GM12878 (cell line): Measurements from ENCODE around the gene RXRG. TPM values are rescaled to one million over a fixed set of nuclear protein-coding genes. Genes with fewer than 3 reads are reported as not detected.

Experiments used
- ATAC-seq: fragments of 200-7000 bp; cut with Tn5 transposase; 3 replicates; pipeline ENCODE4 v1.9.1; 2020; ENCODE audit warnings: mild to moderate bottlenecking, moderate library complexity
- BruUV-seq: library from RNA; stranded (reverse); fragments of 400-500 nt; replicated peaks from 2 replicates; lab custom pipeline; 2021; lab: Mats Ljungman, UMichigan
- CTCF ChIA-PET: fragments of 300-600 bp; sonication (Branson Sonifier 250); formaldehyde crosslinking; extraction: SDS; loops from one replicate; lab custom pipeline; 2021; ENCODE audit warnings: inconsistent platforms; lab: Yijun Ruan, JAX
- POLR2A ChIA-PET: fragments of 350-600 bp; formaldehyde crosslinking; extraction: SDS; loops from one replicate; lab custom pipeline; 2021; ENCODE audit warnings: inconsistent platforms; lab: Charles Lee
- RAD21 ChIA-PET: fragments of 300-600 bp; sonication (Branson Sonifier 250); formaldehyde crosslinking; loops from one replicate; lab custom pipeline; 2023; ENCODE audit warnings: antibody characterized with exemption; ENCODE audit not compliant: unreplicated experiment; lab: Charles Lee
- SMC1A ChIA-PET: fragments of 300-600 bp; sonication (Branson Sonifier 250); formaldehyde crosslinking; loops from one replicate; lab custom pipeline; 2023; ENCODE audit not compliant: unreplicated experiment, uncharacterized antibody; lab: Charles Lee
- DNase-seq: peaks from one replicate; pipeline ENCODE4 v3.0.0-alpha.2; 2011; ENCODE audit warnings: low read depth, low spot score
- FAIRE-seq: peaks from 3 replicates; lab custom pipeline; 2011; peaks lifted over from hg19 to GRCh38; lab: Jason Lieb, UNC
- H2AFZ ChIP-seq: 2 replicates; pipeline ENCODE4 v1.6.0; 2011; ENCODE audit warnings: low read depth, low read length, control low read depth; ENCODE audit not compliant: control insufficient read depth
- H3K27ac ChIP-seq: 2 replicates; pipeline ENCODE4 v1.5.1; 2011; ENCODE audit warnings: control low read depth; ENCODE audit not compliant: control insufficient read depth, insufficient read depth
- H3K27me3 ChIP-seq, 2 experiments: replicated peaks in 1 of 2; 2 replicates each; pipeline versions ENCODE4 v1.6.0 to v1.6.1; 2011; ENCODE audit warnings: low read length in 1 of 2; ENCODE audit not compliant: control insufficient read depth in 2 of 2, insufficient read depth in 2 of 2
- H3K36me3 ChIP-seq, 2 experiments: 2 replicates each; pipeline ENCODE4 v1.5.1; 2011; ENCODE audit warnings: low read length in 1 of 2; ENCODE audit not compliant: control insufficient read depth in 2 of 2, insufficient read depth in 2 of 2
- H3K4me1 ChIP-seq: 2 replicates; pipeline ENCODE4 v1.6.1; 2011; ENCODE audit warnings: mild to moderate bottlenecking, low read length, moderate library complexity, mixed read lengths; ENCODE audit not compliant: control insufficient read depth, insufficient read depth
- H3K4me2 ChIP-seq: 2 replicates; pipeline ENCODE4 v1.6.0; 2011; ENCODE audit warnings: control low read depth; ENCODE audit not compliant: control insufficient read depth, insufficient read depth
- H3K4me3 ChIP-seq: fragments of 200-600 bp; sonication (generic); 2 replicates; pipeline ENCODE4 v1.5.1; 2016
- H3K79me2 ChIP-seq: 2 replicates; pipeline ENCODE4 v1.6.0; 2011; ENCODE audit warnings: low read length; ENCODE audit not compliant: control insufficient read depth, insufficient read depth
- H3K9ac ChIP-seq: 2 replicates; pipeline ENCODE4 v1.8.0; 2011; ENCODE audit warnings: low read length, control low read depth, mixed read lengths; ENCODE audit not compliant: control insufficient read depth, insufficient read depth
- H3K9me3 ChIP-seq: replicated peaks from 3 replicates; pipeline ENCODE4 v1.5.1; 2011; ENCODE audit warnings: mild to moderate bottlenecking, low read length; ENCODE audit not compliant: control insufficient read depth, insufficient read depth
- H4K20me1 ChIP-seq: 2 replicates; pipeline ENCODE4 v1.6.0; 2011; ENCODE audit not compliant: control insufficient read depth, insufficient read depth
- BMI1 ChIP-seq: fragments of 450-650 bp; IDR thresholded peaks from 2 replicates; pipeline ENCODE4 v1.6.1; 2016; ENCODE audit warnings: mild to moderate bottlenecking, moderate library complexity, borderline replicate concordance
- CHD1 ChIP-seq: IDR thresholded peaks from 2 replicates; pipeline ENCODE4 v1.6.1; 2012; ENCODE audit warnings: low read depth, low read length, improper control_type of control experiment
- FOS ChIP-seq: IDR thresholded peaks from 3 replicates; pipeline ENCODE4 v1.6.1; 2011; ENCODE audit warnings: borderline replicate concordance; ENCODE audit not compliant: insufficient read length; ENCODE audit errors: extremely low read depth
- HCFC1 ChIP-seq: fragments of 150-350 bp; IDR thresholded peaks from 2 replicates; pipeline ENCODE4 v1.6.1; 2014; ENCODE audit warnings: low read length
- MLLT1 ChIP-seq: fragments of 450-650 bp; IDR thresholded peaks from 2 replicates; pipeline ENCODE4 v1.6.1; 2016; ENCODE audit warnings: mild to moderate bottlenecking
- POU2F2 ChIP-seq: IDR thresholded peaks from 3 replicates; pipeline ENCODE4 v1.6.1; 2011; ENCODE audit warnings: low read depth, mild to moderate bottlenecking, low read length, borderline replicate concordance
- SMAD5 ChIP-seq: IDR thresholded peaks from 2 replicates; pipeline ENCODE4 v1.6.1; 2016; ENCODE audit warnings: antibody characterized with exemption, low read depth
- SMC3 ChIP-seq: IDR thresholded peaks from 2 replicates; pipeline ENCODE4 v1.6.1; 2011; ENCODE audit warnings: low read length, improper control_type of control experiment, borderline replicate concordance
- SPI1 ChIP-seq: IDR thresholded peaks from 2 replicates; pipeline ENCODE4 v1.6.1; 2011; ENCODE audit warnings: low read depth, mild to moderate bottlenecking, low read length, moderate library complexity, borderline replicate concordance; ENCODE audit not compliant: insufficient read depth
- SRF ChIP-seq, 2 experiments: IDR thresholded peaks; 2 replicates each; pipeline ENCODE4 v1.6.1; 2011; ENCODE audit warnings: low read depth in 2 of 2, low read length in 2 of 2, mild to moderate bottlenecking in 1 of 2, moderate library complexity in 1 of 2
- YY1 ChIP-seq: IDR thresholded peaks from 2 replicates; pipeline ENCODE4 v1.6.1; 2011; ENCODE audit warnings: low read depth, mild to moderate bottlenecking, low read length
- WGBS: methylation state at CpG from one replicate; pipeline ENCODE4 v1.1.6; 2016; ENCODE audit warnings: low lambda C conversion rate; ENCODE audit not compliant: insufficient replicate concordance, insufficient coverage; ENCODE audit errors: missing lambda C conversion rate; 5-methylcytosine and 5-hydroxymethylcytosine counted together
- in situ Hi-C: fragments of 300-500 bp; cut with MboI; formaldehyde crosslinking; loops from 9 replicates; pipeline ENCODE4 v1.14.3; 2018; ENCODE audit warnings: mixed read lengths
- intact Hi-C: fragments of 100-400 bp; cut with micrococcal nuclease; formaldehyde crosslinking; loops from one replicate; pipeline ENCODE4 v1.14.2; 2022; ENCODE audit not compliant: unreplicated experiment
- polyA plus RNA-seq, 11 experiments: library from polyadenylated mRNA; depleted of rRNA in 4 of 11; unstranded in 6 of 11; stranded (reverse) in 5 of 11; fragments of >200 nt; fragmentation: Nextera tagmentation in 4 of 11; fragmentation: Illumina TruSeq in 1 of 11; extraction: Ambion mirVana in 4 of 11; extraction: Trizol in 1 of 11; gene quantifications; 1 replicate in 1 of 11; 2 replicates in 10 of 11; pipeline versions ENCODE4 v1.2.1 to v1.2.3, GENCODE V29; 2011 to 2016; ENCODE audit warnings: inconsistent platforms in 2 of 11, missing spikeins in 2 of 11, low read depth in 1 of 11
- total RNA-seq, 4 experiments: library from RNA; depleted of rRNA in 3 of 4; stranded (reverse); fragments of >200 nt in 3 of 4; fragmentation: Illumina TruSeq in 1 of 4; extraction: Trizol in 1 of 4; gene quantifications; 2 replicates each; pipeline versions ENCODE4 v1.2.1 to v1.2.3, GENCODE V29; 2013 to 2021

The RXRG gene
- total and polyA plus RNA-seq, 10 of the 15 experiments (the other 5 are each of a cell fraction or from before 2014, with no cell fraction given): 0.10 TPM; not detected in 9

DNA sequence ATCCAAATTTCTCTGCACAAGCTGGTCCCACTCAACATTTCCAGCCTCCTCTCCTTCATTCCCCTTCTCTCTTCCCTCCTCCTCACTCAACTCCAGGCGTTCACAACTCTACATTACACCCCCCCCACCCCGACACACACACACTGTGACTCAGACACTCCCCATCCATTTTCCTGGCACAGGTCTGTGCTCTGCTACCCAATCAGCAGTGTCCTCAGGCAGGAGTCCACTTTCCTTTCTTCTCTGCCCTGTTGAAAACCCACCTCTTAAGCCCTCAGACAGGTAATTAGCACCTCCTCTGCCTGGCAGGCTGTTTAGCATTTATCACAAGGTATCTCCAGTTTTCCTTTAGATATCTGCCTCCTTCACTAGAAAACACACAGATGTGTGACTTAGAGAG lies 79.6 kb downstream of the RXRG start (continued):
- TF ChIP-seq SRF (IDR thresholded peaks at IDR 0.05; ENCODE audit: low read depth in 2 of 2, low read length in 2 of 2) (no peak), MLLT1 (no peak), HCFC1 (no peak)

DNA sequence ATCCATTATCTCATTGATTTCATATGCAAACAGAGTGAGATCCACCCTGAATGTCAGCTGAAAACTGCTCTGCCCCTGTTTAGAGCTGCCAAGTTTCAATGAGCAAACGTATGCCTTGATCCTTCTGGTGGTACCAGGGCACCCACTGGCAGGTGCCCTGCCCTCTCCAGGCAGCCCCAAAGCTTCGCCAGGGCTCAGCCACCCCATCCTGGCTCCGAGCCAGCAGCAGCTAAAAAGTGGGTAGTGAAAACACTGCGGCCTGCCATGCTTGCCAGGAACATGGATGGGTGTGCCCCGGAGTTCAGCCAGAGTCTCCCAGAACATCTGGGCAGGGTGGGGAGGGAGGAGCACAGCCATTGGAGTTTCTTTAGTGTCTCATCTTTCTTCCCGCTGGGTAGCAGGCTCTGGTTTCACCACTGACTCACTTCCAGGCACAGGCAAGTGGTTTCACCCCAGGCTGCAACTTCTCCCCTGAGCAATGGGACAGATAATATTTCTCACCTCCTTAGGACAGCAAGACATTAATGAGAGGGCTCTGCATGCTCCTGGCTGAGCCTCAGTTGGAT lies 80.3 kb downstream of the RXRG start:
- H3K27ac ChIP-seq: no peak overlapping the region
- WGBS: 7% methylated on average over 6 of the region's 6 CpGs
- intact Hi-C loops: loop anchor here (5.0 kb wide), 1 partner anchor 217 kb away; no protein-coding TSS in a partner anchor
- CTCF ChIA-PET: interaction anchor here (1.2 to 1.4 kb wide), 2 partner anchors 14 to 107 kb away, joined by 4 read pairs; no protein-coding TSS in a partner anchor
- H3K4me2 ChIP-seq: no peak overlapping the region
- FAIRE-seq (no peak), DNase-seq (no peak), ATAC-seq (no peak)
- BruUV-seq: no TSS peak
- no peak overlapping the region for H3K9ac ChIP-seq
- no peak overlapping the region for H3K4me3 ChIP-seq
- in situ Hi-C loops: no loop called here
- RAD21 ChIA-PET: no interaction called here
- no peaks in the 10 kb centered on the region for H3K79me2 ChIP-seq
- POLR2A ChIA-PET: no interaction called here
- no peak for TF ChIP-seq POU2F2
- TF ChIP-seq SPI1: no peak
- TF ChIP-seq FOS: no peak
- TF ChIP-seq CHD1: no peak
- no peak for TF ChIP-seq BMI1
- no peak for TF ChIP-seq SMAD5
- TF ChIP-seq SMC3: no peak
- TF ChIP-seq YY1: no peak
- H2AFZ ChIP-seq: no peak overlapping the region
- no peaks in the 10 kb centered on the region for H3K9me3 ChIP-seq
- SMC1A ChIA-PET: no interaction called here
- H3K36me3 ChIP-seq: no peaks in the 10 kb centered on the region
- H3K4me1 ChIP-seq: no peaks in the 10 kb centered on the region
- H3K27me3 ChIP-seq: no peaks in the 10 kb centered on the region; a peak in 2 of 4 replicates
- H4K20me1 ChIP-seq: no peaks in the 10 kb centered on the region; the same call in 1 of the 2 replicates
